Measurements from ENCODE around the gene TMEM178B. TPM values are rescaled to one million over a fixed set of nuclear protein-coding genes. Genes with fewer than 3 reads are reported as not detected.

The TMEM178B gene
- total RNA-seq, 6 experiments from 2014 or later = under 0.01 to 0.53 (median 0.13) TPM; not detected in 2

DNA sequence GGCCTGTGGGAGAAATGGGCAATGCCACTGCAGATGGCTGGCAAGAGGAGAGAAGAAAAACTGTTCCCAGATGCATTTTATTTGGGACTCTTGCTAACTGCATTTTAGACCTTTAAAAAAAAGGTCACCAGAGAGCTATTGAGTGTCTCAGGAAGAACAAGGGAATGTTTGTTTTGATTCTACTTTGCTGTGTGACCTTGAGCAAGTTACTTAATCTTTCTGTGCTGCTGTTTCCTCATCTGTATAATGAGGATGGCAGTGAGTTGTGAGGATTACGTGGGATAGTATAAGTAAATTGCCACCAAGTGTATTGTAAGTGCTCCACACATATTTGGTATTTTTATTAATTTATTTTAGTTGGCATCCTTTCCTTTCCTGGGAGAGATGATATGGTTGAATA lies 335.4 kb downstream of the TMEM178B start:
- intact Hi-C loops (cut with DNase I) = no loop called here
- no peaks in the 10 kb centered on the region for H3K4me1 ChIP-seq
- no peak for DNase-seq
- H3K27me3 ChIP-seq = no peaks in the 10 kb centered on the region
- H3K4me3 ChIP-seq = no peak overlapping the region
- no peaks in the 10 kb centered on the region for H3K9me3 ChIP-seq
- H3K27ac ChIP-seq = no peak overlapping the region
- WGBS (ENCODE audit: insufficient coverage, low coverage, low lambda C conversion rate, missing lambda C conversion rate) = 27% methylated on average over 1 of the region's 1 CpG
- ATAC-seq = no peak
- H3K36me3 ChIP-seq = no peaks in the 10 kb centered on the region
- no peak for TF ChIP-seq POLR2A (IDR thresholded peaks at IDR 0.05)

DNA sequence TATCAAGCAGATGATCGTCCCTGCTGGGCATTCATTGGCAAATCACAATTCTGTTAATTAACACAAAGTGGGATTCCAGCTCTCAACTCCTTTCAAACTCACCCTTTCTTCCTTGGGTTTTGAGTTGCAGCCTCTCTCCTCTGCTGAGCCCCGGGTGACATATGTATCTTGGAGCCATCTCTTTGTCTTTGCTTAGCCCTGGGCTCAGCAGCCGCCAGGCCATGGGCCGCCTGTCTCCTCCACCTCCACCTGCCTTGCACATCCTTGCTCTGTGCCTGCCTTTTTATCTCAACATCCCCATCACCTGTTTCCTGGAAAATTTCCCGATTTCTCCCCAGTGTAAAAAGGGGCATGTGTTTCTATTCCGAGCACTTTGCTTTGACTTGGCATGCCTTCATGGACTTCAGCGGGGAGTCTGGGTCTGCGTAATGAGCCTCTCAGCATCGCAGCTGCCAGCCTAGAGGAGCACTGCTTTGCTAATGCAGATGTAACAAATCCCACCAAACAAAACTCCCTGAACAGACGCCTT lies 336.0 kb downstream of the TMEM178B start:
- Histone ChIP-seq H3K27me3 (no peaks in the 10 kb centered on the region), H3K4me3 (no peak overlapping the region), H3K4me1 (no peaks in the 10 kb centered on the region), H3K36me3 (no peaks in the 10 kb centered on the region), H3K27ac (no peak overlapping the region), H3K9me3 (no peaks in the 10 kb centered on the region)
- TF ChIP-seq POLR2A (IDR thresholded peaks at IDR 0.05) = no peak
- TF ChIP-seq, protein P1, sequence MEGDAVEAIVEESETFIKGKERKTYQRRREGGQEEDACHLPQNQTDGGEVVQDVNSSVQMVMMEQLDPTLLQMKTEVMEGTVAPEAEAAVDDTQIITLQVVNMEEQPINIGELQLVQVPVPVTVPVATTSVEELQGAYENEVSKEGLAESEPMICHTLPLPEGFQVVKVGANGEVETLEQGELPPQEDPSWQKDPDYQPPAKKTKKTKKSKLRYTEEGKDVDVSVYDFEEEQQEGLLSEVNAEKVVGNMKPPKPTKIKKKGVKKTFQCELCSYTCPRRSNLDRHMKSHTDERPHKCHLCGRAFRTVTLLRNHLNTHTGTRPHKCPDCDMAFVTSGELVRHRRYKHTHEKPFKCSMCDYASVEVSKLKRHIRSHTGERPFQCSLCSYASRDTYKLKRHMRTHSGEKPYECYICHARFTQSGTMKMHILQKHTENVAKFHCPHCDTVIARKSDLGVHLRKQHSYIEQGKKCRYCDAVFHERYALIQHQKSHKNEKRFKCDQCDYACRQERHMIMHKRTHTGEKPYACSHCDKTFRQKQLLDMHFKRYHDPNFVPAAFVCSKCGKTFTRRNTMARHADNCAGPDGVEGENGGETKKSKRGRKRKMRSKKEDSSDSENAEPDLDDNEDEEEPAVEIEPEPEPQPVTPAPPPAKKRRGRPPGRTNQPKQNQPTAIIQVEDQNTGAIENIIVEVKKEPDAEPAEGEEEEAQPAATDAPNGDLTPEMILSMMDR (IDR thresholded peaks at IDR 0.05) = no peak
- ATAC-seq (no peak), DNase-seq (no peak)
- intact Hi-C loops (cut with DNase I) = no loop called here
- whole genome bisulfite sequencing (ENCODE audit: insufficient coverage, low coverage, low lambda C conversion rate, missing lambda C conversion rate) = 26% methylated on average over 10 of the region's 10 CpGs

DNA sequence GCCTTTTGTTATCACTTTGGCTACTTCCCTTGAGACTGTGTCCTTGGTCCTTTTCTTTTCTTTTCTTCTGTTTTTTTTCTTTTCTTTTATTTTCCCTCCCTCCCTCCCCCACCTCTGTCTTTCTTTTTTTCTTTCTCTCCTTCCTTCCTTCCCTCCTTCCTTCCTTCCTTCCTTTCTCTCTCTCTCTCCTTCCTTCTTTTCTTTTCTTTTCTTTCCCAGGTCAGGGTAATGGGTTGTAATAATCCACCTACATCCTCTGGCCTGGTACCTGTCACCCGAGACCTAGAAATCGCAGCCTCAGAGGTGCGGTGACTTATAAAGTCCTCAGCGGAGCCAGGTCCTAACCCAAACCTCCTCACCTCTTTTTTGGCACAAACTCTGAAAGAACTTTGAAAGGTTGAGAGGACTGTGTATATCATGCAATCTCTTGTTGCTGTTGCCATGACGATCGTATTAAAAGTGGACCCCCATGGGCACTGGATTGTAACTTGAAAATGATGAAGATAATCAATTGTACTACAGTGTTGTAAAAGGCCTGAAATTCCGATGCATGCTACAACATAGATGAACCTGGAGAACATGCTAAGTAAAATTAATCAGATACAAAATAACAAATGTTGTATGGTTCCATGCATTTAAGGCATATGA lies 336.6 kb downstream of the TMEM178B start:
- H3K9me3 ChIP-seq = no peaks in the 10 kb centered on the region
- WGBS (ENCODE audit: insufficient coverage, low coverage, low lambda C conversion rate, missing lambda C conversion rate) = 69% methylated on average over 7 of the region's 7 CpGs
- H3K27ac ChIP-seq = no peak overlapping the region
- no peaks in the 10 kb centered on the region for H3K4me1 ChIP-seq
- no peaks in the 10 kb centered on the region for H3K36me3 ChIP-seq
- intact Hi-C loops (cut with DNase I) = no loop called here
- no peaks in the 10 kb centered on the region for H3K27me3 ChIP-seq
- H3K4me3 ChIP-seq = no peak overlapping the region
- ATAC-seq (no peak), DNase-seq (no peak)
- TF ChIP-seq POLR2A (IDR thresholded peaks at IDR 0.05) = no peak
- TF ChIP-seq, protein P1 (IDR thresholded peaks at IDR 0.05) = no peak

DNA sequence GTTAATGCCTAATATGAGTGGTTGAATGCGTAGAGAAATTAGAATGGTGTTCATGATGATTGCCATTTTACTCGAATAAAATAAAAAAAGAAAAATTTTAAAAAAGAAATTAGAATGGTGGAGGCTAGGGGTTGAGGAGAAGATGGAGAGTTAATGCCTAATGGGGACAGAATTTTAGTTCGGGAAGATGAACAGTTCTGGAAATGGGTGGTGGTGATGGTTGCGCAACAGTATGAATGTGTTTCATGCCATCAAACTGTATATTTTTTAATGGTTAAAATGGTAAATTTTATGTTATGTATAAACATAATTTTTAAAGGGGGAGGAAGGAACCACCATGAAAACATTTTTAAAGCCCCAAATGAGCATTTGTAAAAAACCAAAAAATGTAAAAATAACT lies 337.3 kb downstream of the TMEM178B start:
- Histone ChIP-seq H3K27ac (no peak overlapping the region), H3K4me3 (no peak overlapping the region), H3K4me1 (no peaks in the 10 kb centered on the region), H3K36me3 (no peaks in the 10 kb centered on the region), H3K9me3 (no peaks in the 10 kb centered on the region), H3K27me3 (no peaks in the 10 kb centered on the region)
- no peak for TF ChIP-seq POLR2A (IDR thresholded peaks at IDR 0.05)
- TF ChIP-seq, protein P1 (IDR thresholded peaks at IDR 0.05) = no peak
- intact Hi-C loops (cut with DNase I) = no loop called here
- 74% methylated on average over 4 of the region's 4 CpGs for WGBS (ENCODE audit: insufficient coverage, low coverage, low lambda C conversion rate, missing lambda C conversion rate)
- DNase-seq (no peak), ATAC-seq (no peak)

DNA sequence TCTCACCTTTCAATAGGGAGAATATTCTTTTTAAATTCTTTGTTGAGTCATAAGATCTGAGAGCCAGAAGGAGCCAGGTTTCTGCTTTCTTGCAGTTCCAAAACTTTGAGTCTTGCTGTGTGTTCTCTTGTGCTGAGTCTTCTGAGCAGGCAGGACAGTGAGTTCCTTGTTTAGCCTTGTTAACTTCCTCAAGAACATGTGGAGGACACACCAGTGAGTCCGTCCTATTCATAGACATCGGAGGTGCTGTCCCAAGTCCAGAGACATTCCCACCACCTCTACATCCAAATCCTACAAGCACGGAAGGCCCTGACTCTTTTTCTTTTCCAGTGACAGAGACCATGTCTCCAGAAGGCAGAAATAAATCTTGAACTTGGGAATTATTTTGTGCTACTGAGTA lies 342.1 kb downstream of the TMEM178B start:
- no peak overlapping the region for H3K27ac ChIP-seq
- no peaks in the 10 kb centered on the region for H3K36me3 ChIP-seq
- TF ChIP-seq POLR2A (IDR thresholded peaks at IDR 0.05) = no peak
- TF ChIP-seq, protein P1 (IDR thresholded peaks at IDR 0.05) = no peak
- 37% methylated on average over 2 of the region's 3 CpGs for WGBS (ENCODE audit: insufficient coverage, low coverage, low lambda C conversion rate, missing lambda C conversion rate)
- no peaks in the 10 kb centered on the region for H3K27me3 ChIP-seq
- no peaks in the 10 kb centered on the region for H3K9me3 ChIP-seq
- no peaks in the 10 kb centered on the region for H3K4me1 ChIP-seq
- H3K4me3 ChIP-seq = no peak overlapping the region
- DNase-seq (no peak), ATAC-seq (no peak)
- intact Hi-C loops (cut with DNase I) = no loop called here

Data from right lobe of liver (tissue), 6 donors.